Choroid plexus epithelial cell (primary cell): ENCODE results near the gene TBX6.
A peak's percentile ranks its signal among the peaks of the same experiment; 100 is the strongest.

Experiments
- DNase-seq: peaks from one replicate; pipeline ENCODE4 v3.0.0-alpha.2; 2010; ENCODE audit warnings: low read depth
- H3K4me3 ChIP-seq: 2 replicates; pipeline ENCODE4 v1.5.1; 2011; ENCODE audit warnings: low read depth, mild to moderate bottlenecking, control low read depth, low read length, moderate library complexity
- TF ChIP-seq, protein P1 (sequence below): conservative IDR thresholded peaks from 2 replicates; pipeline ENCODE4 v1.5.1; 2011; ENCODE audit warnings: low read depth, mild to moderate bottlenecking, control low read depth, inconsistent platforms, low read length, moderate library complexity

TBX6 gene

DNA sequence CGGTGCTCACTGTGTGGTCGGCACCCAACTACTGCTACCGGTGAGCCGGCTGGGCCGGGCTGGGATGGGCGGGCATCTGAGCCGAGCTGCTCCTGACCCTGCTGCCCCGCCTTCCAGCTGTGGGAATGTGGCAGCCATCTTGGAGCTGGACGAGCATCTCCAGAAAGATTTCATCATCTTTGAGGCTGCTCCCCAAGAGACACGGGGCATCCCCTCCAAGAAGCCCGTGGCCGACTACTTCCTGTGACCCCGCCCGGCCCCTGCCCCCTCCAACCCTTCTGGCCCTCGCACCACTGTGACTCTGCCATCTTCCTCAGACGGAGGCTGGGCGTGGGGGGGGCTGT, 6.9 kb downstream of the TBX6 start:
- TF ChIP-seq, protein P1, sequence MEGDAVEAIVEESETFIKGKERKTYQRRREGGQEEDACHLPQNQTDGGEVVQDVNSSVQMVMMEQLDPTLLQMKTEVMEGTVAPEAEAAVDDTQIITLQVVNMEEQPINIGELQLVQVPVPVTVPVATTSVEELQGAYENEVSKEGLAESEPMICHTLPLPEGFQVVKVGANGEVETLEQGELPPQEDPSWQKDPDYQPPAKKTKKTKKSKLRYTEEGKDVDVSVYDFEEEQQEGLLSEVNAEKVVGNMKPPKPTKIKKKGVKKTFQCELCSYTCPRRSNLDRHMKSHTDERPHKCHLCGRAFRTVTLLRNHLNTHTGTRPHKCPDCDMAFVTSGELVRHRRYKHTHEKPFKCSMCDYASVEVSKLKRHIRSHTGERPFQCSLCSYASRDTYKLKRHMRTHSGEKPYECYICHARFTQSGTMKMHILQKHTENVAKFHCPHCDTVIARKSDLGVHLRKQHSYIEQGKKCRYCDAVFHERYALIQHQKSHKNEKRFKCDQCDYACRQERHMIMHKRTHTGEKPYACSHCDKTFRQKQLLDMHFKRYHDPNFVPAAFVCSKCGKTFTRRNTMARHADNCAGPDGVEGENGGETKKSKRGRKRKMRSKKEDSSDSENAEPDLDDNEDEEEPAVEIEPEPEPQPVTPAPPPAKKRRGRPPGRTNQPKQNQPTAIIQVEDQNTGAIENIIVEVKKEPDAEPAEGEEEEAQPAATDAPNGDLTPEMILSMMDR: no peak
- DNase-seq: no peak
- no peak overlapping the region for H3K4me3 ChIP-seq

DNA sequence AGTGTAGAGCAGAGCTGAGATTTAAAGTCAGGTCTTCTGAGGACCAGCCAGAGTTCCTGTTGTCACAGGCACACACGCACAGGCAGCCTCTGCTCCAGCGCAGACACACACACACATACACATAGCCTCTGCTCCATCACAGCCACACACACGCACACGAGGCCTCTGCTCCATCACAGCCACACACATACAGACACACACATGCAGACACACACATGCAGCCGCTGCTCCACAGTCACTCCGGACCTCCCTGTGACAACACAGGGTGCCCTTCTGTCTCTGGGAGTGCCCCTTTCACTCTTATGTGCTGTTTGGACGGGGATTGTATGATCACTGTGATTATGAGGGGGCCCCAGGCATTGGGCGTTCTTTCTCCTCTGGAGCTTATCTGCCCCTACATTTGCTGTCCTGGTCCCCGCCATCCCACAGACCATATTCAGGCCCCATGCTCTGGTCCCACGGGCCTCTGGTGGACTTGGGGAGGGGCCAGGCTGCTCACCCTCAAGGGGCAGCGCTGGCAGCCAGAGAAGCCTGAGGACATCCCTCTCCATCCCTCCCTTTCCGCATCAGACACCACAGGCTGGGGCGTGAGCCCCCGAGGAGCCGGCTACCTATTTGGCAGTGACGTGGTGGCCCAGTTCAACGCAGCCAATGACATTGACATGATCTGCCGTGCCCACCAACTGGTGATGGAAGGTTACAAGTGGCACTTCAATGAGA, 7.5 kb downstream of the TBX6 start:
- no peak overlapping the region for H3K4me3 ChIP-seq
- TF ChIP-seq, protein P1: no peak
- DNase-seq: no peak

DNA sequence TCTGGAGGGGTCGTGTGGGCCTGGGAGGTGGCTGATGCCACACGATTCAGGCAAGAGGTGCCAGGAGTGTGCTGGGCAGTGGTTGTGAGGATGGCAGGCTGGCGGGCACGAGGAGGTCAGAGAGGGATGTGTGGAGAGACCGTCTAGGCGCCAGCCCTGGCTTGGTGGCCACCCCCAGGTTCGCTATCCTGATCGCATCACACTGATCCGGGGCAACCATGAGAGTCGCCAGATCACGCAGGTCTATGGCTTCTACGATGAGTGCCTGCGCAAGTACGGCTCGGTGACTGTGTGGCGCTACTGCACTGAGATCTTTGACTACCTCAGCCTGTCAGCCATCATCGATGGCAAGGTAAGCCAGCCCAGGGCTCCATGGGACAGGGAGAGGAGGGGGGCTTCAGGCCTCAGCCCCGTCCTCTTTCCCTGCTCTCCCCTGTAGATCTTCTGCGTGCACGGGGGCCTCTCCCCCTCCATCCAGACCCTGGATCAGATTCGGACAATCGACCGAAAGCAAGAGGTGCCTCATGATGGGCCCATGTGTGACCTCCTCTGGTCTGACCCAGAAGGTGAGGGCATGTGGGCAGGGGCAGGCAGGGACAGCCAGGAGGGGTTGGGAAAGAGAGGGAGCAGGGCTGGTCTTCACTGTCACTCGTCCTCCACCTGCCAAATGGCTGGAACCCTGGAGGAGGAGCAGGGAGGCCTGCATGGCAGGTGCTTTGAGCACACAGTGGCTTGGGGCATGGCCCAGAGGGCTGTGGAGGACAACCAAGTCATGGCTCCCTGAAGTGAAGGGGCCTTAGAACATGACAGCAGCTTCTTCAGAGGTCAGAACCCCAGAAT, 8.3 kb downstream of the TBX6 start:
- TF ChIP-seq, protein P1: no peak
- H3K4me3 ChIP-seq: no peak overlapping the region

DNA sequence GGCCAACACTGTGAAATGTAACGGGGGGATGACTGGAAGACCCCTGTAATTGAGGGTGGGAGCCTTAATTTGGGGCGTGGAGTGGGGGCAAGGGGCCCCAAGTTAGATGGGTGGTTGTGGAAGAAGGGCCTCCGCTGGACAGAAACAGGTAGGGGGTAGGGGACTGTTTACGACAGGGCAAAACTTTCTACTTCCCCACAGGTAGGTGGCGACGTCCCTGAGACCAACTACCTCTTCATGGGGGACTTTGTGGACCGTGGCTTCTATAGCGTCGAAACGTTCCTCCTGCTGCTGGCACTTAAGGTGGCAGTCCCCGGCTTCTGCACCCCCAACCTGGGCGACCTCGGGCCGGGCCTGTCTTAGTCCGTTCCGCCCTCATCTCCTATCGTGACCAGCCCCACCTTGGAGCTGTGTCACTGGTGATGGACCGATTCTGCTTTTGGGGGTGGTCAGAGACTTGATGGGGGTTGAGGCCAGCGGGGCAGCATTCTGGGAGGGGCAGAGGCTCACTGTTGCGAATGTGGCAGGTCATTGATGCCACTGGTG, 9.1 kb downstream of the TBX6 start:
- H3K4me3 ChIP-seq: no peak overlapping the region
- no peak for DNase-seq
- TF ChIP-seq, protein P1: peak; percentile 41

More for the DNA sequence above, 8.3 kb downstream of the TBX6 start:
- no peak for DNase-seq

DNA sequence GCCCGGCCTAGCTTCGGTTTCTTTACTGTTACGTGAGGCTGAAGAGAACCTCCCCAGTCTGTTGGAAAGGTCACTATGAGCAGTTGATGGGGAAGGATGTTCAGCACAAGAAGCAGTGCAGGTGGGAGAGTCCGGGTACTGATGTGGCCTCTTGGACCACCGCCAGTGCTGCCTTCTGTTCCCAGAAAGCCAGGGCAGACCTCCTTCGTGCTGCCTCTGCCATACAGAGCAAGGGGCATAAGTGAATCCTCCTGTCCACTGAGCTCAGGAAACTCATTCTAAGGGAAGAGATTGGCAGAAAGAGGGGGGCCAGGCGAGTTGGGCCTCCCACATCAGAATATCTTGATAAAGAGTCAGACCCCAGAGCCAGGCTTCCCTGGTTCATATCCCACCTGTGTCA, 12.2 kb downstream of the TBX6 start:
- TF ChIP-seq, protein P1: no peak
- no peak for DNase-seq
- no peak overlapping the region for H3K4me3 ChIP-seq

DNA sequence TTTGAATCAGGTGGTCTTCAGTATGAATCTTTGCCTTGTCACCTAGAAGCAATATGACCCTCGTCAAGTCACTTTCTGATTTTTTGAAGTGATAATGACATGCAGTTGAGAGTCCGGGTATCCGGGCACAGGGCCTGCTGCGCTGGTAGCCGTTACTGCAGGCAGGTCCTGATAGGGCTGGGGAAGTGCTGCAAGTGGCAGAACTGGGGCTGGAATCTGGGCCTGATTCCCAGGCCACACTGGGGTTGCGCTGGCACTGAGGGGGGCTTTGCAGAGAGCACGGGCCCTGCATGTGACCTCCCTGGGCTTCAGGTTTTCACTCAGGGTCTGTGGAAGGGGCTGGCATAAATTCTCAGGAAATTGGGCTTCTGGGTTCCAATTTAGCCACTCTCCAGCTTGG, 13.0 kb downstream of the TBX6 start:
- DNase-seq: no peak
- TF ChIP-seq, protein P1: no peak
- H3K4me3 ChIP-seq: no peak overlapping the region

DNA sequence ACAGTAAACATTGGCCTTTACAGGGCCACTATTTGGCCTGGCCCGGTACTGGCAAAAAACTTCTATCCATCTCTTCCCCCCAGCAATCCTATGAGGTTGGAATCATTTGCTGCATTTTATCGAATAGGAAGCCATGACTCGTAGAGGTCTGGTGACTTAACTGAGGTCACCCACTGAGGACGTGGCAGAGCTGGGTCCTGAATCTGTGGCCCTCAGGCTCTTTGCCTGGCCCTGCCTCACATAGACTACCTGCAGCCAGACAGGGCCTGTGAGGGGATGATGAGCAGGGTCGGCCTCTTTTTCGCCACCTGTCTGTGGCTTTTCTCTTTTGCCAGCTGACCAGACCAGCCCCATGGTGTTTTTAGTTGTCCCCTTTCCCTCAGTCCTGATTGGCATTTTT, 14.1 kb downstream of the TBX6 start:
- TF ChIP-seq, protein P1: no peak
- peak overlapping the region; percentile 92 for H3K4me3 ChIP-seq
- no peak for DNase-seq
